ENCODE measurements around the gene PKP4.

DNA sequence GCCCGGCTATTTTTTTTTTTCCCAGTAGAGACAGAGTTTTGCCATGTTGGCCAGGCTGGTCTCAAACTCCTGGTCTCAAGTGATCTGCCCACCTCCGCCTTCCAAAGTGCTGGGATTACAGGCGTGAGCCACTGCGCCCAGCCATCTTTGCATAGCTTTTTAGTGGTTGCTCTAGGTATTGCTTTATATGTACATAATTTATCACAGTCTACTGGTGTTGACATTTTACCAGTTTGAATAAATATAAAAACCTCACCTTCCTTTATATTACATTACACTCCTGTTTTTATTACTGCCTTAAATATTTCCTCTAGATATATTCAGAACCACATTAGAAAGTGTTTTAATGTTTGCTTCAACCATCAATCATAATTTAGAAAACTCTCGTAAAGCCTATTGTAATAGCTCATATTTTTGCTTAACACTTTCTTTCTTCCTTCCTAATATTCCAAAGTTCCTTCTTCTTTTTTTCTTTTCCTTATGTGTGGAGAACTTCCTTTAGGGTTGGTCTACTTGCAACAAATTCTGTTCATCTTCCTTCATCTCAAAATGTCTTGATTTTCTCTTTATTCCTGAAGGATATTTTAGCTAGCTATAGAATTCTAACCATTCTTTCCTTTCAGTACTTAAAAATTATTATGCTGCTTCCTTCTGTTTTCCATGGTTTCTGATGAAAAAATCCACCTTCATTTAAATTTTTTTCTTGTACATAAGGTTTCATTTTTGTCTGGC, 256.2 kb downstream of the PKP4 start:
- no peak for TF ChIP-seq POLR2A (IDR thresholded peaks at IDR 0.05)
- TF ChIP-seq, protein P1, sequence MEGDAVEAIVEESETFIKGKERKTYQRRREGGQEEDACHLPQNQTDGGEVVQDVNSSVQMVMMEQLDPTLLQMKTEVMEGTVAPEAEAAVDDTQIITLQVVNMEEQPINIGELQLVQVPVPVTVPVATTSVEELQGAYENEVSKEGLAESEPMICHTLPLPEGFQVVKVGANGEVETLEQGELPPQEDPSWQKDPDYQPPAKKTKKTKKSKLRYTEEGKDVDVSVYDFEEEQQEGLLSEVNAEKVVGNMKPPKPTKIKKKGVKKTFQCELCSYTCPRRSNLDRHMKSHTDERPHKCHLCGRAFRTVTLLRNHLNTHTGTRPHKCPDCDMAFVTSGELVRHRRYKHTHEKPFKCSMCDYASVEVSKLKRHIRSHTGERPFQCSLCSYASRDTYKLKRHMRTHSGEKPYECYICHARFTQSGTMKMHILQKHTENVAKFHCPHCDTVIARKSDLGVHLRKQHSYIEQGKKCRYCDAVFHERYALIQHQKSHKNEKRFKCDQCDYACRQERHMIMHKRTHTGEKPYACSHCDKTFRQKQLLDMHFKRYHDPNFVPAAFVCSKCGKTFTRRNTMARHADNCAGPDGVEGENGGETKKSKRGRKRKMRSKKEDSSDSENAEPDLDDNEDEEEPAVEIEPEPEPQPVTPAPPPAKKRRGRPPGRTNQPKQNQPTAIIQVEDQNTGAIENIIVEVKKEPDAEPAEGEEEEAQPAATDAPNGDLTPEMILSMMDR (IDR thresholded peaks at IDR 0.05): no peak
